Kasumi-1 (cell line): ENCODE measurements around the gene NUP58.
"Not testable (repeated sequence)": the region's sequence is repeated elsewhere in the genome, so short reads cannot be mapped to it uniquely, and the experiment has no call there.

Source experiments
- DNase-seq, 2 experiments: peaks; one replicate each; lab custom pipeline; 2025; lab: John Stamatoyannopoulos, UW

NUP58 gene

DNA sequence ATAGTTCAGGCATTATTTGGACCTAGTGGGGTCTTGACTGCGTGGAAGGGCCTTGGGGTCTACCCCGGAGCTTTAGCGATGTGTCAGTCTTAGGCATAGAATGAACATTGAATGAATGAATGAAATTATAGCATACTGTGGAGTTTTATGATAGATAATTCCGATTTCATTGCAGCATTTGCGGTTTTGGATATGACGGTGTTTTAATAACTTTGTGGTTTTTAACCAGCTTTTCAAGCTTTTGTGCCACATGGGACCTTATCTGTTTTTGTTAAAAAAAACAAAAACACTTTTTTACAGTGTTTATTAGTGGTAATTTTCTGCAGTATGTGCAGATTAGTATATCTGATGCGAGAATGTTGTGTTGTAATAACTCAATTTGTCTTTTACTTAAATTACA, 696 bp downstream of the NUP58 start:
- no peak for DNase-seq

DNA sequence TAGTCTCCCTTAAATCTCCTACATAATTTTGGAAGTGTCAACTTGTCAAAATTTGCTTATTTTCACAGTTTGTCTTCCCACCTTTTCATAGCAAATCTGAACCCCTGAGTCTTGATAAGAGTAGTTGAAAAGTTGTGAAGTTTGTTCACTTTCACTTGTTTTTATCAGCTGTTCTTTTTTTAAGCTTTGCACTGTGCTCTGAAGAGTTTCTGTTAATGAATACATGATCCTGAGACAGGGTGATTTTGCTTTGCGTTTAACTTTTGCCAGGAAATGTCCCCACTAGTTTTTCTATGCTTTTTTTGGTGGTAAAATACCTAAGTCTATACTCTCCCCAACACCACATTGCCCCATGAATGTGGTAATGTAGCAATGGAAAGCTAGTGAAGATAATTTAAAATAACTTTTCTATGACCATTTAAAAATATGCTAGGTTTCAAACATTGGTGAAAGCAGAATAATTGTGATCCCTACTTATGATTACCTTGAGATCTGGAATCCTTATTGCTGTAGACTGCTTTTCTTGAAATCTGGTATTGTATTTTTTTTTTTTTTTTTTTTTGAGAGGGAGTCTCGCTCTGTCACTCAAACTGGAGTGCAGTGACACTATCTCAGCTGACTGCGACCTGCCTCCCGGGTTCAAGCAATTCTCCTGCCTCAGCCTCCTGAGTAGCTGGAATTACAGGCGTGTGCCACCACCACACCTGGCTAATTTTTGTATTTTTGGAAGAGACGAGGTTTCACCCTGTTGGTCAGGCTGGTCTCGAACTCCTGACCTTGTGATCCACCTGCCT, 5.4 kb downstream of the NUP58 start:
- DNase-seq, result no peak

DNA sequence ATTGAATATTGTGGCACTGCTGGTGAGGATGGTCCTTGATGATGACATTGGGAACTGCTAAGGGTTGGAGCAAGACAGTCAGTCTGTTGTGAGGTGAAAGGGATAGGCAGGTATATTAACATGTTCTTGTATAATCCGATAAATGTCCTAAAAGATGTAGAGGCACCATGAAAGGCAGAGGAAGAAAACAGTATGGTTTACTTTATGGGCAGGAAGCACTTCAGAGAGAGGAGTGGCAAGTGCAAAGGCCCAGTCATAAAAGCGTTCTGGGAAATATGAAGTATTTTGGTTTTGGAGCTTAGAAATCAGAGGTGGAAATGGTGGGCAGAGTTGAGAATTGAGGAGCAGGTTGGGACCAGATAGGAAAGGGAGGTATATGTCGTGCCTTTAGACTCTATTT, 9.5 kb downstream of the NUP58 start:
- DNase-seq, result no peak

DNA sequence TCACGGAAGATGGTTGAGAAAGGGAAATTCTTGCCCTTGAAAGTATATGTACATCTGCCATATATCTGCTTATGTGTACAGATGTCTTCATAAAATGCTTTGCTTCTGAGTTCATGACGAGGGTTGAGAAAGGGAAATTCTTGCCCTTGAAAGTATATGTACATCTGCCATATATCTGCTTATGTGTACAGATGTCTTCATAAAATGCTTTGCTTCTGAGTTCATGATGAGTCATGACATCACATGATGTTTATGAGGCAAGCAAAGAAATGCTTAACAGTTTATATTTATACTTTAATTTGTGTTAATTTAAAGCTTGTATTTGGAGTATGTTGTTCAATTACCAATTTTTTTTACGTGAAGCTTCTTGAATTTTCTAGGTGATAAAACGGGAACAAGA, 17.5 kb downstream of the NUP58 start:
- DNase-seq, result not testable (repeated sequence)

DNA sequence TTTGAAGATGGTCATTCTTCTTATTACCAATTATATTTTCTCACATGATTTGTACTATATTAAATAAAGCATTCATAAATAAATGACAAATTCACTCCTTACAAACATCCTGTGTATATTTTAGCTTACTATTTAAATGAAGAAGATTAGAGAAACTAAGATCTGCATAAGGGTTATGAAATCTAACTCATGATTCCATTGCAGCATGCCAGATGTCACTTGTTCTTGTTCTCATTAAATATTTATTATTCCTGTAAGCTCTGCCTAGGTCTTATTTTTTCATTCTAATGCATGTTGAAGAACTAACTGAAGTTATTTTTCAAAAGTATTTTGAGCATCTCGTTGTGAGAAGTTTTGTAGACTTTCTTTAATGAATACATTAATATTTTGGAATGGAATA, 18.3 kb downstream of the NUP58 start:
- no peak for DNase-seq

DNA sequence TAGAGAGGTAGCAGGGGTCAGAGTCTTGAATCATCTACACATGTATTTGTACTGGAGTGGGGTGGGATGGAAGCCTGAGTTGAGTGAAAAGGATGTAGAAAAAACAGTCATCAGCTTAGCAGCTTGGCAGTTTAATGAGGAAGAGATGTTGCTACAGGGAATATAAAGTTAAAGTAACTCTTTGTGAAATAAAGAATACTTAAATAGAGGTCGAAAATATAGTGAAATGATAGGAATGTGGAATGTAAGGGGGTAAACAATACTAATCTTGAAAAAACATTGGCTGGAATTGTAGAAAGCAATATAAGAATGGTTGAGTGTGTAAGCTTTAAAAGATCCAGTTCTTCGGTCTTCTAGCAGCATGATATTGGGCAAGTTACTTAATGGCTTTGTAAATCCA, 22.7 kb downstream of the NUP58 start:
- DNase-seq, result no peak

DNA sequence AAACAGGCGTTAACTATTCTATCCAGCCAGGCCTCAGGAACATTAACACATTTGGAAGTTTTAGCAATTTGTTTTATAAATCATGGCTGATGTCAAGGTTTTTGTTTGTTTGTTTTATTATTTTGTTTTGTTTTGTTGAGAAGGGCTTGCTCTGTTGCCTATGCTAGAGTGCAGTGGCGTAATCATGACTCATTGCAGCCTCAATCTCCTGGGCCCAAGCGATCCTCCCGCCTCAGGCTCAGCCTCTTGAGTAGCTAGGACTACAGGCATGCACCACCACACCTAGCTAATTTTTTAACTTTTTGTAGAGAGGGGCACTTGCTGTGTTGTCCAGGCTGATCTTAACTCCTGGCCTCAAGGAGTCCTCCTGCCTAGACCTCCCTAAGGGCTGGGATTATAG, 28.3 kb downstream of the NUP58 start:
- DNase-seq, result no peak

DNA sequence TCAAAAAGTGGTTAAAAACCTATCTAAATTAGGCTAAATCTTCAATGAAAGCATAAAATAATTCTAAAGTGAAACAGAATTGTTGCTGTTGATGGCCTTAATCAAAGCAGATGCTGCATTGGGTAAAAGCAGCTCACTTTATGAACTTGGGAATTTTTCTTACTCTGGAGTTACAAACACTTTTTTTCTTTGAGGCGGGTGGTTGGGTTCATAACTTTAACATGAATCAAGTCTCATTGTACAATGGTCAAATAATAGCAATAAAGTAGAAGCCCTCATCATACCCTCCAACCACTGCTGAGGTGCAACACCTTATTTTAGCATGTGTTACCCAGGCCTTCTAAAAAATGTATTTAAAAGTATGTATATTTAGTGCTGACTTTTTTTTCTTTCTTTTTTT, 29.1 kb downstream of the NUP58 start:
- DNase-seq, result no peak

DNA sequence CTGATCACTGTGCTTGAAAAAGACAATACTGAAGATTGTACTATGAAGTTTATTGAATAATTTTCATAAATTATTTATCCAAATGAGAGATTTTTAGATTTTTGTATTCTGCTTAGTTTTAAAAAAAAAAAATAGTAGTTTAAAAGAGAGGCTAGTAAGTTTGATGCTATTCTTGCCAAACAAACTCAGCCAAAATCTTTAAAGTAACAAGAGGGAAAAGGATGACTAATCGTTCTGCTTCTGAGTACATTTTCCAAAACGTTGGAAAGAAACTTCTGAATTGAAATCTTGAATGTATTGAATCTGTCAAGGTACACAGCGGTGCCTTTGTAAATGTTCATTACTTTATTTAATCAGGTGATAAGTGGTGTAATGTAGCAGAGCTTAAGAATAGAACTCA, 34.4 kb downstream of the NUP58 start:
- no peak for DNase-seq

DNA sequence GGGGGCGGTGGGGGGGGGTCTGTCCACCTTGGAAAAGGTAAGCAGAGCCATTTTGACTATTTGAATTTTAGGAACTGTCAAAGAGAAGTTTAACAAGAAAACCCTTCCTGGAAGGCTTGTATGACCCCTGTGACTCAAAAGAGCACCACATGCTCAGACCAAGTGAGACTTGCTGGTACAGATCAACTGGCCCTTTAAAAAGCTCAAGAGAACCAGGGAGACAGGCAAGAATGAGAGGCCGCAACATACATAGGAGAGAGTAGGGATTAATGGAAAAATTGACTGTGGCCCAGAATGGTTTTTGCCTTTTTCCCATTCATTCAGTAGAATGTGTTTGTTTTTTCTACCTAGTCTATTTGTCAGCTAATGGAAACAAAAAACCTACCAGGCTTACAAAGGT, 44.2 kb downstream of the NUP58 start:
- DNase-seq, result no peak

DNA sequence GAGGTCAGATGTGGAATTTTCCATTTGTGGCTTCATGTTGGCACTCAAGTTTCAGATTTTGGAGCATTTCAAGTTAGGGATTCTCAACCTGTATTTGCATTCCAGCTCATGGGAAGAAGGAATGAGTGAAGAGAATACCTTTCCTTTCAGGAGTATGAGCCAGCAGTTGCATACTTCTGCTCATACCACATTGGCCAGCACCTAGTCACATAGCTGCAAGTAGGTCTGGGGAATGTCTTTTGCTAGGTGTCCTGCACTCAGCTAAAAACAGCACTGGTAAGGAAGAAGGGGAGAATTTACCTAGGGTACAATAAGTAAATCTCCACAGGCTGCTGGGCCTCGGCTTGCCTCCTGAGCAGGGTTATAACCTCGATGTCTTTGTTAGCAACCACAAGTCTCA, 45.7 kb downstream of the NUP58 start:
- no peak for DNase-seq

DNA sequence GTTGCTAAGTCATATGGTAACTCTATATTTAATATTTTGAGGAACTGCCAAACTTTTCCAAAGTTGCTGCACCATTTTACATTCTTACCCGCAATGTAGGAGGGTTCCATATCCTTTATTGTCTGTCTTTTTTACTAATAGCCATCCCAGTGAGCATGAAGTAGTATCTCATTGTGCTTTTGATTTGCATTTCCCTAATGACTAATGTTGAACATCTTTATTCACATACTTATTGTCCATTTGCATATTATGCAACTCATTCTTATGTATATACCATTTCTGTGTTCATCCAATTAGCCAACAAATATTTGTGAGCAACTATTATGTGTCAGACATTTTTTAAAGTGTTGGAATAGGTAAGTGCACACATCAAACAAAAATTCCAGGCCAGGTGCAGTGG, 50.0 kb downstream of the NUP58 start:
- no peak for DNase-seq

DNA sequence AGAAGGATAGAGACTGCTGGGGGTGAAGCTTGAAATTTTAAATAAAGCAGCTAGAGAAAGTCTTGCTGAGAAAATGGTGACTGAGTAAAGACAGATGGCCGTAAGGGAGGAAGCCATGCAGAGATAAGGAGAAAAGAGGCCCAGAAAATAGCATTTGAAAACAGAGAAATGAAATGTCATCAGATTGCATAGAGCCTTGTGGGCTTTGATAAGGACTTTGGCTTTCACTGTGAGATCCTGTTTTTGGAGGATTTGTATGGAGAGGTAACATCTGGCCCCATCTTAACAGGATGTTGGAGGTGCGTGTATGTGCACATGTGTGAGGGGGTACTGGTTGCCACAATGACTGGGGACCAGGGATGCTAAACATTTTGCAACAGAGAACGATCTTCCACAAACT, 50.8 kb downstream of the NUP58 start:
- no peak for DNase-seq

DNA sequence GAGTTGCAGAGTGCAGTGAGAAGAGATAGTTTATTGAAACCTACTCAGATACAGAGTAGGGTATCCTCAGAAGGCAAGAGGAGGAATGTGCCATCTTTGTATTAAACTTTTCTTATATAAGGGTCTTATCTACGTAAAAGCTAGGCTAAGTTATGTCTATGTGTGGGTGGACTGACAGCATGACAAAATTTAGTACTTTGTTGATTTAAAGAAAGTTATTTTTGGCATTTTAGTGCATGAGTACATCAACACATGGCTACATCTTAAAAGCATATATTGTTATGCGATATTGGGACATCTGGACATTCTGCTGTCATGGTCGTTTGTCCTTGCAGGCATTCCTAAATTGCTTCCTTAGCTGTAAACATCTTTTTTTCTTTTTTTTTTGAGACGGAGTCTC, 51.4 kb downstream of the NUP58 start:
- DNase-seq, result no peak

DNA sequence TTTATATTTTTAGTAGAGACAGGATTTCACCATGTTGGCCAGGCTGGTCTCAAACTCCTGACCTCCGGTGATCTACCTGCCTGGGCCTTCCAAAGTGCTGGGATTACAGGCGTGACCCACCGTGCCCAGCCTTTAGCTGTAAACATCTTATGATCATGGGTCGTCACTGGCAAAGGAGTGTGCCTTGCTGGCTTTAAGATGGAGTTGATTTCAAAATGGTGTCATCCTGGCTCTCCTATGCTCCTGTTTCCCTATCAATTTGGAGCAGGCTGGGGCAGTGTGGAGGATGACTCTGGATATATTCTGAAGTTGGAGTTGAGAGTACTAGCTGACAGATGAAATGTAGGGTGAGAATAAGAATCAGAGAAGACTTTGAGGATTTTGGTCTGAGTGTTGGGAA, 51.9 kb downstream of the NUP58 start:
- no peak for DNase-seq

DNA sequence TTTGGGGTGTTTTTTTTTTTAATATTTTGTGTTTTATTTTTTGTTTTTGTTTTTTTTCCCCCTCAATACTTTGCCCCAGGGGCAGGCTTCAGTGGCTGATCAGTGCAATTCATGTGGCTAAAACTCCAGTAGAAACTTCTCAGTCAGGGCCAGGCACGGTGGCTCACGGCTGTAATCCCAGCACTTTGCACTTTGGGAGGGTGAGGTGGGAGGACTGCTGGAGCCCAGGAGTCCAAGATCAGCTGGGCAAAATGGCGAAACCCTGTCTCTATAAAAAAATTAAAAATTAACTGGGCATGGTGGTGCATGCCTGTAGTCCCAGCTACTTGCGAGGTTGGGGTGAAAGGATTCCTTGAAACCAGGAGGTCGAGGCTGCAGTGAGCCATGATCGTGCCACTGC, 53.0 kb downstream of the NUP58 start:
- DNase-seq, result no peak

DNA sequence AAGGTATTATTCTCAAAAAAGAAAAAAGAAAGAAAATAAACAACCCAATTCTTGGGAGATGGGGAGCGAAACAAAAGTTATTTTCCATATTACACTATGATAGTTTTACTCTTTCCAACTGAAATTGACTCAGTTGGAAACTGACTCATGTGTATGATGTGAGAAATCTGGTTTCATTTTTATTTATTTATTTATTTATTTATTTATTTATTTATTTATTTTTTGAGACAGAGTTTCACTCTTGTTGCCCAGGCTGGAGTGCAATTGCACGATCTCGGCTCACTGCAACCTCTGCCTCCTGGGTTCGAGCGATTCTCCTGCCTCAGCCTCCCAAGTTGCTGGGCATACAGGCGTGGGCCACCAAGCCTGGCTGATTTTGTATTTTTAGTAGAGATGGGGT, 59.0 kb downstream of the NUP58 start:
- DNase-seq, result not testable (repeated sequence)

DNA sequence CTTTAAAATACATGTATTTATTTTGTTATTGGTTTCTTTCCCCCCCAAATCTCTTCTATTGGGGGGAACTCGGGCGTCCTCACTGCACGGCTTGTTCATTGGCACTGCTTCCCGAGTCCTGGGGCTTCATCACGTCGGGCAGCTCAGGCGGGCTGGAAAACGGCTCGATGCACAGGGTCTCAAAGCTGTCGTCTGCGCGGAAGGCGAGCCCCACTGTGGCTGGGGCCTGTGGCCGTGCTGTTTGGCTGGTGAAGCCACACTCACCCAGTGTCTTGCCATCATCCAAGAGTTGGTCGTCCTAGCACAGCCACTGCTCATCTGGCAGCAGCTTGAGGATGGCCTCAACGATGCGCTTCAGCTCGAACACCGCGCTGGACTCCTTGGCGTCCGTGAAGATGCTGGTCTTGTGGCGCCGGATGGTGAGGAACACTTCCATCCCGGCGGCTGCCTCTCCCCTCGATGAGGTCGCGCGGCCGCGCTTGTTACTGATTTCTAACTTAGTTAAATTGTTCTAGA, 64.4 kb downstream of the NUP58 start:
- DNase-seq, result no peak

DNA sequence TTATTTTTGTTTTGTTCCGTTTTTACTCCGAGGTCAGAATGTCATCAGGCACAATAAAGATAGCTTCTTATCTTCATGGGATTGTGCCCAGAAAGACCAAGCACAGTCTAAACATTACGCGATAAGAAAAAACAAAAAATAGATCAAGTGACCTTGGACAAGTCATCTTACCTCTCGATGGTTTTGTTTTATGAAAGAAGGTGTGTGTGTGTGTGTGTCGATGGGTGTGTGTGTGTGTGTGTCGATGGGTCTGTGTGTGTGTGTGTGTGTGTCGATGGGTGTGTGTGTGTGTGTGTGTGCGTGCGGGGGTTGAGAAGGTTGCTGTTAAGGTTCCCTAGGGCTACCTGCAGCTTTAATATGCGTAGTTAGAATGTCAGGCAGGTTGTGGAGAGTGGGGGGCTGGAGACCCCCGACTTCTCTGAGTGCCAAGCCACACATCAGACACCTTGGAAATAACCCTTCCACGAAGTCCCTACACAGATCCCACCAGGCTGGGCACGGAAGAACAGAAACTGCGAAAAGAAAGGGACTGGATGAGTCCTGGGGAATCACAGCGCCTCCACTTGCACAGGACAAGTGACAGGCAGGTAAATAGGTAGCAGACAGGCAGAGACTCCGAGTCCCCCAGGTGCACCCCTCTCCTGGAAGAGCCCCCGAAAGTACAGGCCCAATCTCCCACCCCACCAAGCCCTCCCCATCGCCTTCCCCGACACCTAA, 69.9 kb downstream of the NUP58 start:
- DNase-seq, result no peak

DNA sequence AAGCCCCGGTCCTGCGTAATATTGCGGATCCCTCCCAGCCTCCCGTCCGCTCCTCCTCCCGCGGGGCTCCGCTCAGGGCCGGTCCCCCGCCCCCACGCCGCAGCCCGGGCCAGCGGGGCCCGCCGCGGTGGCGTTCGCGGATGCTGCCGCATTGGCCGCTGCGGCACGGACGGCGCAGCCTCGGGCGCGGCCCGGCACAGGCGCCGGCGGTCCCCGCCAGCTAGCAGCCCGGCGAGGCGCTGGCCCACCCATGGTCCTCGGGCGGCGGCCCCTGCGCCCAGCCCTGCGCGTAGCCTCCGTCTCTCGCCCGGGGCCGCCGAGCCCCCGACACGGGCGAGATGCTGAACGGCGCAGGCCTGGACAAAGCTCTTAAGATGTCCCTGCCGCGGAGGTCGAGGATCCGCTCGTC, 70.5 kb downstream of the NUP58 start, which contains the start of gene ATP8A2:
Gene ATP8A2, plus strand, starts transcription at position 100 of the 409 bp plus-strand sequence. Its CDS starts 239 bp downstream, at position 339.
- no peak for DNase-seq

DNA sequence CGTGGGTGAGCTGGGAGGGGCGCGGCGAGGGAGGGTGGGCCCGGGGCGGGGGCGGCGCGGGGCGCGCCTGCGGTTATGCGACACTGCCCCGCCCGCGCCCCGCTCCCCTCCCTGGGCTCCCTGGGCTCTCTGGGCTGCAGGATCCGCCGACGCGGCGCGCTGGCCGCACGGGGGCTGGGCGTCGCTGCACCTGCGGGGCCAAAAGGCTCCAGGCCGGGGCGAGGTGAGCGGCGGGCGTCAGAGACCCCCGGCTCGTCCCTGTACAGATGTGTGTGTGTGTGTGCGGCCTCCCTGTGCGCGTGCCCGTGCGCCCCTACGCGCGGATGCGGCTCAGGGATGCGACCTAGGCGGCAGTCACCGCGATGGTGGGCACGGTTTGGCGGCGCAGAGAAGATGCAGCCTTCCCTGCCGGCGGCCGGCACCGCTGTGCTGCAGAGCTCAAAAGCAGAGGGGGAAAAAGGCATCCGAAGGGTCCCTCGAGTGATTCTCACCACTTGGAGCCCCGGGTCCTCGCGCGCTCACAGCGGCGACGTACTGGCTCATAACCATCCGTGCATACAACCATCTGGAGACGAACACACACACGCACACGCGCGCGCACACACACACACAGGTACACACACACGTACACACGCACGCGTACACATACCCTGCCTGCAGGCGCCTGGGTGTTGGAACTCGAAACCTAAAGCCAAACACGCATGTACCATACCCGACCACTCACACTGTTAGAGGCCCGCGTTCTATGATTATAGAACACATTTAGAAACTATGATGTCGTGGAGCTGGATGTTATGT, 71.1 kb downstream of the NUP58 start:
- DNase-seq, result no peak

DNA sequence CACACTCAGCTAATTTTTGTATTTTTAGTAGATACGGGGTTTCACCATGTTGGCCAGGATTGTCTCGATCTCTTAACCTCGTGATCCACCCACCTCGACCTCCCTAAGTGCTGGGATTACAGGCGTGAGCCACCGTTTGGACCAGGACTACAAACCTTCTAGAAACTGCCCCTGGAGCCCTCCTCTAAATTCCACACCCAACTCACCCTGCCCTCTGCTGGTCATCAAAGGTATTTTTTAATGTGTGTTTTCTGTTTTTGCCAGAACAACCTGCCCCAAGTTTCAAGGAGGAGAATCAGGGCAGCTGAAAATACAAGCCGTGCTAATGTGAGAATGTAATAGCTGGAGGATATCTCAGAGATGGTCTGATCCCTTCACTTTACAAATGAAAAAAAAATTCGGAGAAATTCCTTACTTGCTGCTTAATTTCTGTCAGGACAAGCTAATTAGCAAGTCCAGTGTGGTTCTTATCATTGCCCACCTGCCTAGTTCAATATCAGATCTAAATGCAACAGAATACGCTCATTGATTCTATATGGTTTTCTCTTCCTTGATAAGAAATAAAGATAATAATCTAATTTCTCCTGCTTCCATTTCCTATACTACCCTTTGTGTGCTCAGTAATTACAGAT, 74.4 kb downstream of the NUP58 start:
- peak; percentile 7 to 51 for DNase-seq
